ENCODE results near the gene CNTFR. TPM values are rescaled to one million over a fixed set of nuclear protein-coding genes. Genes with fewer than 3 reads are reported as not detected.

Gene CNTFR
- total RNA-seq, 1 donor from 2014 or later, result 112 TPM

GRCh38 chr9:34635556-34635955, 46.0 kb upstream of the CNTFR start:
- peaks cover 35% of the 10 kb centered on the region for H3K4me1 Mint-ChIP-seq
- peak overlapping the region; percentile 73 for H3K4me3 Mint-ChIP-seq
- no peak for DNase-seq (ENCODE audit: low read depth, low spot score)
- TF ChIP-seq CTCF (conservative IDR thresholded peaks at IDR 0.05), result no peak
- H3K36me3 Mint-ChIP-seq (ENCODE audit: low read depth), result peaks cover 5% of the 10 kb centered on the region
- no peaks in the 10 kb centered on the region for H3K9me3 Mint-ChIP-seq
- H3K27ac Mint-ChIP-seq (ENCODE audit: unreplicated experiment), result no peak overlapping the region
- H3K27me3 Mint-ChIP-seq (ENCODE audit: low read depth), result peaks cover 25% of the 10 kb centered on the region

DNA sequence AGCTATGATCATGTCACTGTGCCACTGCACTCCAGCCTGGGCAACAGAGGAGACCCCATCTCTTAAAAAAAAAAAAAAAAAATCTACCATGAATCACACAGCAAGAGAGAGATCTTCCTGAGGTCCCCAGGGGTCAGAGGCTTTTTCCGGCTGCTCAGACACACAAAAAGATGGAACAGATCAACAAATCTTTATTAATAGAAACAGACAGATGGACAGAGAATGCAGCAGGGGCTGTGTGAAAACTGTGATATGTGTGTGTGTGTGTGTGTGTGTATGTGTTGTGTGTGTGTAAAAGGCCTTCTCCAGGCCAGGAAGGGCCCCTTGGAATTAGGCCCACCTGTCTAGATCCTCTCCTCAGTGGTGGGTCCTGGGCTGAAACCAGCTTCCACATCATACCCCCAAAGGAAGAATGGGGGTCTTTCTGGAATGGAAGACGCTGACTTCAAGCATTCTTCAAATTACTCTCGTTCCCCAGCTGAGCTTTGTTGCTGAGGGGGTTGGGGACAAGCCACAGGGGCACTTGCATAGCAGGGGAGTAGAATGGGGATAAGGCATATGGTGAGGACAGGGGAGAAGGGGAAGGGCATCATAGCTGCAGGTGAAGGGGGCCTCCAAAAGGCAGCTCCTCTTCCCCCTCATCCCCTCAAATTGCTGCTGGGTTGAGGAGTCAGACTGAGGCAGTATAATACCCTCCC, 45.2 kb upstream of the CNTFR start:
- H3K27me3 Mint-ChIP-seq (ENCODE audit: low read depth), result peaks cover 33% of the 10 kb centered on the region
- TF ChIP-seq CTCF (conservative IDR thresholded peaks at IDR 0.05), result no peak
- no peak for DNase-seq (ENCODE audit: low read depth, low spot score)
- no peak overlapping the region for H3K27ac Mint-ChIP-seq (ENCODE audit: unreplicated experiment)
- peaks cover 5% of the 10 kb centered on the region for H3K36me3 Mint-ChIP-seq (ENCODE audit: low read depth)
- H3K4me1 Mint-ChIP-seq, result peaks cover 35% of the 10 kb centered on the region
- peak overlapping the region; percentile 69 for H3K4me3 Mint-ChIP-seq
- H3K9me3 Mint-ChIP-seq, result no peaks in the 10 kb centered on the region

DNA sequence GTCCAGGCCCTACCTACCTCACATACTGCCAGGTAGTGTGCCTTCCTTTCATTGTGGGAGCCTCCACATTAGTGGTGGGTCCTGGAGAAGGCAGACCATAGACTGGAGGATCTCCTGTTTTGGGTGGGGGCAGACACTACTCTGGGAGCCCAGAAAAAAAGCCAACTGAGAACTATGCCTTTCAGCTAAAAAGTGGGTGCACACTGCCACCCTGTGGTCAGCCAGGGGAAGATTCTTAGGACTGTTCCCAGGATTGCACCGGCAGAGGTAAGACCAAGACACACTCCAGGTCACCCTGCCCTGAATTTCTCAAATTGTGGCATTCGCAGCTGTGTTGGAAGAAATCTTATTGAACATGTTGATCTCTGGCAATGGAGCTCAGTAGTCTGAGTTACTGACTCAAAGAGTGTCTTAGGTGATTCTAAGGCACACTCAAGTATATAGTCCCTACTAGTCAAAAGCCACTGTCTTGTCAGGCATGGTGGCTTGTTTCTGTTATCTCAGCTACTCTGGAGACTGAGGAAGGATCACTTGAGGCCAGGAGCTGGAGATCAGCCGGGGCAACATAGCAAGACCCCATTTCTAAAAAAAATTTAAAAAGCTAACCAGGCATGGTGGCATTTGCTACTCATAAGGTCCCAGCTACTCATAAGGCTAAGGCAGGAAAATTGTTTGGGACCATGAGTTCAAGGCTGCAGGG, 44.5 kb upstream of the CNTFR start:
- peaks cover 40% of the 10 kb centered on the region for H3K27me3 Mint-ChIP-seq (ENCODE audit: low read depth)
- H3K27ac Mint-ChIP-seq (ENCODE audit: unreplicated experiment), result no peak overlapping the region
- peak; percentile 79 for DNase-seq (ENCODE audit: low read depth, low spot score)
- peaks cover 5% of the 10 kb centered on the region for H3K36me3 Mint-ChIP-seq (ENCODE audit: low read depth)
- peak overlapping the region; percentile 69 for H3K4me3 Mint-ChIP-seq
- no peaks in the 10 kb centered on the region for H3K9me3 Mint-ChIP-seq
- TF ChIP-seq CTCF (conservative IDR thresholded peaks at IDR 0.05), result peak; percentile 90
- H3K4me1 Mint-ChIP-seq, result peaks cover 40% of the 10 kb centered on the region

- Mint-ChIP-seq H3K4me3 (peak overlapping the region; percentile 16), H3K36me3 (ENCODE audit: low read depth) (peaks cover 5% of the 10 kb centered on the region), H3K27me3 (ENCODE audit: low read depth) (peaks cover 46% of the 10 kb centered on the region), H3K9me3 (no peaks in the 10 kb centered on the region), H3K27ac (ENCODE audit: unreplicated experiment) (no peak overlapping the region), H3K4me1 (peaks cover 41% of the 10 kb centered on the region)
- no peak for DNase-seq (ENCODE audit: low read depth, low spot score)
- no peak for TF ChIP-seq CTCF (conservative IDR thresholded peaks at IDR 0.05)
These were observed 43.6 kb upstream of the CNTFR start for GRCh38 chr9:34633166-34633565.

GRCh38 chr9:34630402-34631154, 41.1 kb upstream of the CNTFR start:
- peak overlapping the region; percentile 1 for H3K4me3 Mint-ChIP-seq

More at GRCh38 chr9:34630402-34631154, 41.1 kb upstream of the CNTFR start:
- Mint-ChIP-seq H3K4me1 (peaks cover 30% of the 10 kb centered on the region), H3K27ac (ENCODE audit: unreplicated experiment) (no peak overlapping the region), H3K27me3 (ENCODE audit: low read depth) (peaks cover 72% of the 10 kb centered on the region), H3K9me3 (no peaks in the 10 kb centered on the region), H3K36me3 (ENCODE audit: low read depth) (no peaks in the 10 kb centered on the region)
- DNase-seq (ENCODE audit: low read depth, low spot score), result no peak
- no peak for TF ChIP-seq CTCF (conservative IDR thresholded peaks at IDR 0.05)
